Ishikawa (cell line): Measurements from ENCODE around the gene SH3YL1.

Experiments
- CREB1 ChIP-seq: IDR thresholded peaks from 2 replicates; pipeline ENCODE4 v1.6.1; 2012; ENCODE audit warnings: low read depth
- EGR1 ChIP-seq: IDR thresholded peaks from 2 replicates; pipeline ENCODE4 v1.6.1; 2012
- EP300 ChIP-seq: IDR thresholded peaks from 2 replicates; pipeline ENCODE4 v1.6.1; 2012; ENCODE audit warnings: borderline replicate concordance
- MAX ChIP-seq: IDR thresholded peaks from 2 replicates; pipeline ENCODE4 v1.6.1; 2012
- RAD21 ChIP-seq: IDR thresholded peaks from 2 replicates; pipeline ENCODE4 v1.6.1; 2012; ENCODE audit warnings: low read depth
- REST ChIP-seq: IDR thresholded peaks from 2 replicates; pipeline ENCODE4 v1.6.1; 2012; ENCODE audit warnings: low read depth, mild to moderate bottlenecking
- TAF1 ChIP-seq: IDR thresholded peaks from 2 replicates; pipeline ENCODE4 v1.6.1; 2012; ENCODE audit warnings: low read depth, mild to moderate bottlenecking
- TCF12 ChIP-seq: IDR thresholded peaks from 2 replicates; pipeline ENCODE4 v1.6.1; 2012; ENCODE audit warnings: low read depth
- TEAD4 ChIP-seq: IDR thresholded peaks from 2 replicates; pipeline ENCODE4 v1.6.1; 2012
- USF1 ChIP-seq: IDR thresholded peaks from 2 replicates; pipeline ENCODE4 v1.6.1; 2012
- YY1 ChIP-seq: IDR thresholded peaks from 2 replicates; pipeline ENCODE4 v1.6.1; 2012; ENCODE audit warnings: low read depth
- ZBTB7A ChIP-seq: IDR thresholded peaks from 2 replicates; pipeline ENCODE4 v1.6.1; 2012; ENCODE audit warnings: low read depth

- TF ChIP-seq TAF1: no peak
- no peak for TF ChIP-seq MAX
- no peak for TF ChIP-seq YY1
- no peak for TF ChIP-seq RAD21
- no peak for TF ChIP-seq TCF12
- no peak for TF ChIP-seq CREB1
- no peak for TF ChIP-seq REST
- no peak for TF ChIP-seq EGR1
- TF ChIP-seq TEAD4: no peak
- no peak for TF ChIP-seq USF1
- no peak for TF ChIP-seq ZBTB7A
- TF ChIP-seq EP300: no peak
Measured at GRCh38 chr2:273333-273732, 9.5 kb upstream of the SH3YL1 start.
